Bronchial epithelial cell (primary cell): ENCODE data around the gene UNC5B. TPM values are rescaled to one million over a fixed set of nuclear protein-coding genes. Genes with fewer than 3 reads are reported as not detected.

Experiments
- DNase-seq: peaks from one replicate; pipeline ENCODE4 v3.0.0-alpha.2; 2010; ENCODE audit warnings: low read depth
- FAIRE-seq: peaks from 2 replicates; lab custom pipeline; 2011; peaks lifted over from hg19 to GRCh38; lab: Jason Lieb, UNC
- H3K27me3 ChIP-seq: 2 replicates; pipeline ENCODE4 v1.5.1; 2011; ENCODE audit warnings: low read length; ENCODE audit not compliant: control insufficient read depth, insufficient read depth
- H3K36me3 ChIP-seq: 2 replicates; pipeline ENCODE4 v1.5.1; 2011; ENCODE audit warnings: low read length; ENCODE audit not compliant: control insufficient read depth, insufficient read depth
- H3K4me3 ChIP-seq: 2 replicates; pipeline ENCODE4 v1.5.1; 2011; ENCODE audit warnings: mild to moderate bottlenecking, low read depth, low read length, control low read depth
- total RNA-seq: library from RNA; depleted of rRNA; stranded (reverse); fragments of >200 nt; gene quantifications from 2 replicates; pipeline ENCODE4 v1.2.1, GENCODE V29; 2014
- TF ChIP-seq, protein P1 (sequence below): IDR thresholded peaks from 2 replicates; pipeline ENCODE4 v1.5.1; 2011; ENCODE audit warnings: mild to moderate bottlenecking, moderate library complexity, low read length, control low read depth, inconsistent platforms; ENCODE audit not compliant: insufficient read depth, severe bottlenecking

UNC5B gene
- total RNA-seq, 1 donor from 2014 or later = 36.6 TPM

DNA sequence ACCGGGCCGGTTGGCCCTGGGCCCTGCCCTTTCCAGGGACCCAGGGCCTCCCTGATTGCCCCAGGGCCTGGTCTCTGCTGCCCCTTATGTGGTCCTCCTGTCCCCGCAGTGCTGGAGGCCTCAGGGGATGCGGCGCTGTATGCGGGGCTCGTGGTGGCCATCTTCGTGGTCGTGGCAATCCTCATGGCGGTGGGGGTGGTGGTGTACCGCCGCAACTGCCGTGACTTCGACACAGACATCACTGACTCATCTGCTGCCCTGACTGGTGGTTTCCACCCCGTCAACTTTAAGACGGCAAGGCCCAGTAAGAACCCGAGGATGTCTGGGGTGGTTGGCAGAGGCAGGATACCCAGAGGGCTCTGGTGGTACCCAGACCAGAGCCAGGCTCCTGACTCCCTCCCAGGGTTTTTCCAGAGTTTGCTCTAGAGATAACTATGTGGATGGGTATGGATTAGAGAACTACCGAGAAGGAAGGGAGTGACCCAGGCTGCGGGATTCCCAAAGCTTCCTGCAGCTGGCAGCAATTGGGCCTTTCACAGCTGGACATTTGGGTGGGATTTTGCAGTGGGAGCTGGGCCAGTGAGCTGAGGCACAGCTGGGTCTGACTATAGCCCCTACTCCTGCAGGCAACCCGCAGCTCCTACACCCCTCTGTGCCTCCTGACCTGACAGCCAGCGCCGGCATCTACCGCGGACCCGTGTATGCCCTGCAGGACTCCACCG, 78.6 kb downstream of the UNC5B start:
- FAIRE-seq = no peak
- TF ChIP-seq, protein P1, sequence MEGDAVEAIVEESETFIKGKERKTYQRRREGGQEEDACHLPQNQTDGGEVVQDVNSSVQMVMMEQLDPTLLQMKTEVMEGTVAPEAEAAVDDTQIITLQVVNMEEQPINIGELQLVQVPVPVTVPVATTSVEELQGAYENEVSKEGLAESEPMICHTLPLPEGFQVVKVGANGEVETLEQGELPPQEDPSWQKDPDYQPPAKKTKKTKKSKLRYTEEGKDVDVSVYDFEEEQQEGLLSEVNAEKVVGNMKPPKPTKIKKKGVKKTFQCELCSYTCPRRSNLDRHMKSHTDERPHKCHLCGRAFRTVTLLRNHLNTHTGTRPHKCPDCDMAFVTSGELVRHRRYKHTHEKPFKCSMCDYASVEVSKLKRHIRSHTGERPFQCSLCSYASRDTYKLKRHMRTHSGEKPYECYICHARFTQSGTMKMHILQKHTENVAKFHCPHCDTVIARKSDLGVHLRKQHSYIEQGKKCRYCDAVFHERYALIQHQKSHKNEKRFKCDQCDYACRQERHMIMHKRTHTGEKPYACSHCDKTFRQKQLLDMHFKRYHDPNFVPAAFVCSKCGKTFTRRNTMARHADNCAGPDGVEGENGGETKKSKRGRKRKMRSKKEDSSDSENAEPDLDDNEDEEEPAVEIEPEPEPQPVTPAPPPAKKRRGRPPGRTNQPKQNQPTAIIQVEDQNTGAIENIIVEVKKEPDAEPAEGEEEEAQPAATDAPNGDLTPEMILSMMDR = no peak
- H3K36me3 ChIP-seq = peaks cover 52% of the 10 kb centered on the region
- no peak overlapping the region for H3K4me3 ChIP-seq
- DNase-seq = no peak
- H3K27me3 ChIP-seq = no peaks in the 10 kb centered on the region

DNA sequence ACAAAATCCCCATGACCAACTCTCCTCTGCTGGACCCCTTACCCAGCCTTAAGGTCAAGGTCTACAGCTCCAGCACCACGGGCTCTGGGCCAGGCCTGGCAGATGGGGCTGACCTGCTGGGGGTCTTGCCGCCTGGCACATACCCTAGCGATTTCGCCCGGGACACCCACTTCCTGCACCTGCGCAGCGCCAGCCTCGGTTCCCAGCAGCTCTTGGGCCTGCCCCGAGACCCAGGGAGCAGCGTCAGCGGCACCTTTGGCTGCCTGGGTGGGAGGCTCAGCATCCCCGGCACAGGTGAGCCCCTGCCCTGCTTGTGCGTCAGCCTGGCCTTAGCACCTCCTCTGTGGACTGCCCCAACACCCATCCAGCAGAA, 79.1 kb downstream of the UNC5B start:
- TF ChIP-seq, protein P1 = no peak
- DNase-seq (no peak), FAIRE-seq (no peak)
- H3K36me3 ChIP-seq = peaks cover 51% of the 10 kb centered on the region
- no peak overlapping the region for H3K4me3 ChIP-seq
- no peaks in the 10 kb centered on the region for H3K27me3 ChIP-seq

DNA sequence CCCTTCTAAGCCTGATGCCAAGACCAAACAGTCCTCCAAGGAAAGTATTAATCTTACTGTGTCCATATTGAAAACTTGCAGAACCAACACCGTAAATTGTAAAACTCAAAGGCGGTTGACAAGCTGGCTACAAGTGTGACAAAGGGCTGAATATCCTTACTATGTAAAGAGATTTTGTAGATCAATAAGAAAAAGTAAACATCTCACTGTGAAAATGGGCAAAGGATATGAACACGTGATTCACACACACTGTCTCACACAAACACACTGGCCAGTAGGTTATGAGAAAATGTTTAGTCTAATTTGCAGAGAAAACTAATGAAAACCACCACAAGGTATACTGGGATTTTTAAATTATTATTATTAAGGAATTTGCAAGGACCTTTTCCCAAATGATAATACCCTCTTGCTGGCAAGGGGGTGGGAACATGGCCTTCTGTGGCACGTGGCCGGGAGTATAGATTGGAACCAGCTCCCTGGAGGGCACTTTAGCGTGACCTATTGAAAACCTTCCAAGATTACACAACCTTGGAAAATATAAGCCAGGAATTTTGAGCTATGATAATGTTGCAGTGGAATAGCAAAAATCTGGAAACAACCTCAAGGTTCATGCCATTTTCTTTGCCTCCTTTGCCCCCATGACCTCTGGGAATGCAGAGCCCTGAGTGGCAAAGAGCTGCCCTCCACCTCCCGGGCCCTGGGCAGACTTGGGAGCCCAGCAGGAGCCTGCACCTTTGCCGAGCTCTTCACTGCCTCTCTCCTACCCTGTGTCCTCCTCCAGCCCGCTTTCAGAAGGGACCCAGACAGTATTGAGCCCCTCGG, 80.5 kb downstream of the UNC5B start:
- H3K27me3 ChIP-seq = no peaks in the 10 kb centered on the region
- H3K4me3 ChIP-seq = no peak overlapping the region
- TF ChIP-seq, protein P1 = no peak
- peaks cover 44% of the 10 kb centered on the region for H3K36me3 ChIP-seq
- no peak for DNase-seq
- no peak for FAIRE-seq

DNA sequence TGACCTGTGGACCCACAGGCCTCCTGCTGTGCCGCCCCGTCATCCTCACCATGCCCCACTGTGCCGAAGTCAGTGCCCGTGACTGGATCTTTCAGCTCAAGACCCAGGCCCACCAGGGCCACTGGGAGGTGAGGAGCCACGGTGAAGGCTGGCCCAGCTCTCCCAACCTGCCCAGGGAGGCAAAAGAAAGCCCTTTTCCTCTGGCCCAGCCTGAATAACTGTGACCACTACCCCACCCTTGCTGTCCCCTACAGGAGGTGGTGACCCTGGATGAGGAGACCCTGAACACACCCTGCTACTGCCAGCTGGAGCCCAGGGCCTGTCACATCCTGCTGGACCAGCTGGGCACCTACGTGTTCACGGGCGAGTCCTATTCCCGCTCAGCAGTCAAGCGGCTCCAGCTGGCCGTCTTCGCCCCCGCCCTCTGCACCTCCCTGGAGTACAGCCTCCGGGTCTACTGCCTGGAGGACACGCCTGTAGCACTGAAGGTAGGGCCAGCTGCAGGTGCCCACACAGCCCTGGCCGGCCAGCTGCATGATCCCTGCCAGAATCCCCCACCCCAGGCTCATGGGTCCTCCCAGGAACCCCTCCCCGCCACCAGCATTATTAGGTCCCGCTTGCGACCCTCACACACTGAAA, 81.2 kb downstream of the UNC5B start:
- TF ChIP-seq, protein P1 = no peak
- peak; percentile 33 for DNase-seq
- no peak overlapping the region for H3K4me3 ChIP-seq
- H3K27me3 ChIP-seq = no peaks in the 10 kb centered on the region
- FAIRE-seq = peak; percentile 13
- peaks cover 43% of the 10 kb centered on the region for H3K36me3 ChIP-seq

DNA sequence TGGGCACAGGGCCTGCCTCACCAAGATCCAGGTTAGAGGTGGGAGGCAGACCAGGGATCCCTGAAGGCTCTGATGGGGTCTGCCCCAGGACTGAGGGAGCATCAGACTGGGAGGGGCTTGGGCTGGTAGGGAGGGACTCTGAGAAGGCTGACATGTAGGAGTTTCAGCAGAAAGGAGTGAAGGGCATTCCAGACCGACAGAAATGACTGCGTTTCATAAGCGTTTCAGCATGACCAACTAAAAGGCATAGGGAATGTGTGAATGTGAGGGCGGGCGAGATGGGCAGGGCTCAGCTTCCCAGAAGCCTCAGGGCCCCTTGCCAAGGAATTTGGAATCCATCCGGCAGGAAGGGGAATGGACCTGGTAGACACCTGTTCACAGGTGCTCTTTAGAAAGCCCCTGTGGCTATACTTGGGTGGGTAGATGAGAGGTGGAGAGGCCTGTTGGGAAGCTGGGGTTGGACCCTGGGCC, 81.8 kb downstream of the UNC5B start:
- H3K27me3 ChIP-seq = no peaks in the 10 kb centered on the region
- peak; percentile 43 for FAIRE-seq
- TF ChIP-seq, protein P1 = no peak
- DNase-seq = peak; percentile 42
- H3K4me3 ChIP-seq = no peak overlapping the region
- H3K36me3 ChIP-seq = peaks cover 46% of the 10 kb centered on the region
